Stimulated activated CD4-positive, alpha-beta T cell treated with anti-CD3 and anti-CD28 coated beads, TNF-alpha, amount 100 ng/mL, for 24 hours (primary cell): ENCODE data around the gene CREB3L2.
"Not testable (repeated sequence)": the region's sequence is repeated elsewhere in the genome, so short reads cannot be mapped to it uniquely, and the experiment has no call there.

Experiments
- DNase-seq, 3 experiments: peaks; one replicate each; pipeline ENCODE4 v3.0.0-alpha.2; 2020; ENCODE audit warnings: low read depth in 3 of 3

Gene CREB3L2

DNA sequence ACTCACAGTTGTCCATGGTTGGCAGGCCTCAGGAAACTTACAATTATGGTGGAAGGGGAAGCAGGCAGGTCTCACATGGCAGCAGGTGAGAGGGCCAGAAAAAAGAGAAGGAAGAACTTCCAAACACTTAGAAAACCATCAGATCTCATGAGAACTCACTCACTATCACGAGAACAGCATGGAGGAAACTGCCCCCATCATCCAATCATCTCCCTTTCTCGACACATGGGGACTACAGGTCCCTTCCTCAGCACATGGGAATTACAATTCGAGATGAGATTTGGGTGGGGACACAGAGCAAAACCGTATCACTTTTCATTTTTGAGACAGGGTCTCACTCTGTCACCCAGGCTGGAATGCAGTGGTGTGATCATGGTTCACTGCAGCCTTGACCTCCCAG, 12.3 kb upstream of the CREB3L2 start:
- DNase-seq = not testable (repeated sequence)

DNA sequence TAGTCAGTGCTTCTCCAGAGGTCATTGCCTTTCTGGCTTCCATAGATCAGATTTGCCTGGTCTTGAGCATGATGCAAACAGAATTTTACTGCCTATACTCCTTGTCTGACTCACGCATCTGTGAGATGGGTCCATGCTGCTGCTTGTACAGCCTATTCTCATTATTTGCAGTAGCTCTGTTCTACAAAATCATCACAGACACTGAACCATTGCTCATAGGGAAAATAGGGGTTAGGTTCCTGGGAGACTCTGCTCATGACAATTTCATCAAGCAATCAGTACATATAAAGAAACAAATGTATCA, 7.4 kb upstream of the CREB3L2 start:
- no peak for DNase-seq

DNA sequence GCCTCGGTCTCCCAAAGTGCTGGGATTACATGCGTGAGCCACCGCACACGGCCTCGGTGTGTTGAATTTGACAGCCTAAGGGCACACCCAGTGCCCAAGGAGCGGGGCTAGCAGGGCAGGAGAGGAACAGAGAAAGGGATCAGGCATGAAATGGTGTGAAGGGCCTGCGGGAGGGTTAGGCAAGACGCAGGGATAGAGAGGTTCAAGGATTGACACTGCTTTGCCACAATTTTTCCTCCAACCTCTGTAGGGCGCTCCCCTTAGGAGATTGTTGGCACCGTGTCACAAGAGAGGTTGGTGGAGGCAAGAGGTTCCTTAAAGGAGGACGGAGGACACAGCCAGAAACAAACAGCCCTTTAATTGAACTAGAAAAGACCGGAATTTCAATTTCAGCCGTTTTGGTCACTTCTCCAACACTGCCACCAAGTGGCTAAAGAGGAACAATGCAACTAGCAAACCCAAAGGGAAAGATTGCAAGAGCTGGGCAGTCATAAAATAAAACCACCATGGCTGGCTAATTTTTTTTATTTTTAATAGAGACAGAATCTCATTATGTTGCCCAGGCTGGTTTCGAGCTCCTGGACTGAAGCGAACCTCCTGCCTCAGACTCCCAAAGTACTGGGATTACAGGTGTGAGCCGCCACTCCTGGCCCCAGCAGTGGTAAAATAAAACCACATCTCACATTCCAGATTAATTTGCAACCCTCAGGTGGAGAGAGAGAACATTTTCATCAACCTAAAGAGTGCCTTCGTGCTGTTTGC, 6.9 kb upstream of the CREB3L2 start:
- DNase-seq = peak in 1 of 3 experiments; percentile 16

DNA sequence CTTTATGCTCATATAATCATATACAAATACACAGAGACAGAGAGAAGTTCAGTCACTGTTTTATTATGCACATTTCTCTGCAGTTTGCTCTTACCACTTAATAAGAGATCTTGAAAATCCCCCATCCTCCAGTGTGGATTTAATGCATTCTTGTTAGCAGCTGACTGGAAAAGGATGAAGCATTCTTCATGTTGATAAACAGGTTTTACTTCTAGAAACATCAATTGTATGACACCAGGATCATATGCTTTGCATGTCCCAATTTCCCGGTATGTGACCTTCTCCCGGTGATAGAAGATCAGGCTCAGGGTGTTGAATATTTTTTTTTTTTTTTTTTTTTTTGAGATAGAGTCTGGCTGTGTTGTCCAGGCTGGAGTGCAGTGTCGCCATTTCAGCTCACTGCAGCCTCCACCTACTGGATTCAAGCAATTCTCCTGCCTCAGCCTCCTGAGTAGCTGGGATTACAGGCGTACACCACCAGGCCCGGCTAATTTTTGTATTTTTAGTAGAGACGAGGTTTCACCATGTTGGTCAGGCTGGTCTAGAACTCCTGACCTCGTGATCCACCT, 6.2 kb upstream of the CREB3L2 start:
- DNase-seq = no peak

DNA sequence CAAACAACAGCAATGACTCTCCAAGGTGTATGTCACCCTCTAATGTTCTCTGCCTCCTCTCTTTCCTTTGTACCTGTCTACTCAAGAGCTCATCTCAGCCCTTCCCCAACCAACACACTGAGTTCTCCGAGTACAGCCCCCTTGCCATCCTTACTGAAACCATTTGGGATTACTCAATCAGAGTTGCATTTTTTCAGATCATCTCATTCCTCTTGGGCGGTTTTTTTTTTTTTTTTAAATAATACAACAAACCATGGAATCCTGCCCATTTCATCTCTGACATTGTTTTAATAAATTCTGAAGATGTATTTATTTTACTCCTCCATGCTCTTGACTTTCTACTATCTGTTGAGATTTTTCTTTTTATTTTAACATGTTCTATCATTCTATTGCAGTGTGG, 4.2 kb upstream of the CREB3L2 start:
- no peak for DNase-seq

DNA sequence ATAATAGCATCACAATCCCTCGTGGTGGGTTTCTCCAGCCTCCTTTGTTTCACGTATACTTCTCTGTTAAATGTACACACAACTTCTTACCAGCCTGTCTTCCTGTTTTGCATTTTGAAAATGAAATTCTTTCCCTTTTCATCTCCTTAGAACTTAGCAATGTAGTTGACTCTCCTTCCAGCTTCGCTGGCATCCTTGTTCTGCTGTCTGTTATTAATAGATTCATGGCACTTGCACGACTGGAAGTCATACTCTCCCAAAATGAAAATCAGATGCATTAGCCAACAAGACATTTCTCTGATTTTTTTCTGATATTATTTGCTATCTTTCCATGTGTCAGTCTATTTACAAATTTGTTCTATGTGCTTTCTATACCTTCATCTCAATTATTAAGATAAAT, 3.0 kb upstream of the CREB3L2 start:
- no peak for DNase-seq

DNA sequence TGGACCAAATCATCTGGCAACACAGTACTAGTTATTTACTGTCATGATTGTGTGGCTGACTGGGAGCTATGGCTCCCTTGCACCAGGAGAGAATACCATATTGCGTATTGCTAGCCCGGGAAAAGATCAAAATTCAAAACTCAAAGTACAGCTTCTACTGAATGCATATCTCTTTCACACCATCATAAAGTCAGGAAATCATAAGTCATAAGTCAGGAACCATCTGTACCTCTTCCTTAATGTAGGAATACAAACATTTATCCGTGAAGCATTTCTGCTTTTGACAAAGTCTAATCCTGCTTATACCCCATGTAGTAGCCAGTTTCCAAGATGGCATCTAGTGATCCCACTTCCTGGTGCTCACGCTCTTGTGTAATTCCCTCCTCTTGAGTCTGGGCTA, 2.2 kb upstream of the CREB3L2 start:
- no peak for DNase-seq

DNA sequence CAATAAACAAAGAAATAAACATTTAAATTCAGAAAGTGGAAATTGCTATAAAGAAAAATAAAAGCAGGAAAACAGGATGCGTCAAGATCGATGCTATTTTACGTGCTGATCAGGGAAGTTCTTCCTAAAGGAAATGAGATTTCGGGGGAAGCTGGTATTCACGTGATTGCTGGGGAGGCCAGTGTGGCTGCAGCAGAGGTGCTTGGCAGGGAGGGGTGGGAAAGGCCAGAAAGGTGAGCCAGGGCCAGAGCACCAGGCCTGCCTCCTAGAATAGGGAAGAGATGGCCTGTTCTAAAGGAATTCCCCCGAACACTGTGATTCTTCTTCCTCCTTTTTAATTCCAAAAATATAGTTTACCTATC, 923 bp upstream of the CREB3L2 start:
- DNase-seq = no peak

DNA sequence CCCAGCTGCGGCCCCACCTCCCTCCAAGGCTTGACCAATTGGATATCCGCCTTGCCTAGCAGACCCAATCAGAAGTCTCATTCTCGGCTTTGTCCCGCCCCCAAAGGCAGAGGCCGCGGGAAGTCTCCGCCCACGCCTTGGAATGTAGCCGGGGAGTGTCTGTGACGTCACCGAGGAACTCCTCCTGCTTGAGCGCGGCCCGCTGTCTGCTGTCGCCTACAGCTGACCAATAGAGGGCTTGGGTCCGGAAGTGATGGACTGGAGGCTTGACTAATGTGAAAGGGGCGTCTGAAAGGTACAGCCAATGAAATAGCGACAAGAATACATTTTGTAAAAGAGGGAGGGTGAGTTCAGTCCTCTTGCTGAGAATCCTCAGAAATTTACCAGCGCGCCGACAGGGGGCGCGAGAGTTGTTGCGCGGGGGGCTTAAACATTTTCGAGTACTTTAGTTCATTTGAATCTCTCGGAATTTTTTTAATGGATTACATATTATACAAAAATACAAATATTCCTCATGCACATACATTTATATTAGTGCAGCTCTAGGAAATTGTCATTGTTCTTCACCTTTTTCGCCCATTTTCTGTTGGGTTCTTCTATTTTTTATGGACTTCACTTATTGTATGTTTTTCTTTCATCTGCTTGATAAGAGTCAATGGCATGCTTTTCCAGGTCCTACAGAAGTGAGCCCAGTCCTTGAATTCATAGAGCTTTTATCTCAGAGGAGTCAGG, 376 bp upstream of the CREB3L2 start:
- DNase-seq = peak; percentile 95 to 99 (median 96)

DNA sequence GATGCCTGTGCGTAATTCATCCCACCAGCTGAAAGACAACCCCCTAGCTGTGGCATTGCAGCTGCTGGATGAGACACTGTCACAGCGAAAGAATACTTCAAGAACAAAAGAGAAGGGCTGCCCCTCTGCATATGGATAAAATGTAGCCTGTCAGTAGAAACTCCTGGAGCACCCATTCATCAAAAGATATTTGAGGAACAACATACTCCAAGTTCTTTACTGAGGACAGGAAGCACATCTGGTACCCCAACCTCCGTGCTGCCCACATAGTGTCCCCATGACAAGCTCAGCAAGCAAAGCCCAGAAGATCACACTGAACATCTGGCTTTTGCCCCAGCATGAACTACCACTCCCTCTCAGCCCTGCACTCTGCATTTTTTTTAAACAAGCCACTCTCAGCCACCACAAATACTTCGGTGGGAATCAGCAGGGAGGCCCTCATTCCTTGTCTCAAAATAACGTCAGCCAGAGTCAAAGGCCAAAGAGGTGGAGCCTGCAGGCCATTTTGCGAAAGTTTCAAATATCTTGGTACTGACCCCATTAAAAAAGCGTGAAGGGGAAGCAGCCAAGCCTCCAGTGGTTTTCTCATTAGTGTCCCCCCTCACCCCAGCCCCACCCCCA, 1.7 kb downstream of the CREB3L2 start:
- no peak for DNase-seq

DNA sequence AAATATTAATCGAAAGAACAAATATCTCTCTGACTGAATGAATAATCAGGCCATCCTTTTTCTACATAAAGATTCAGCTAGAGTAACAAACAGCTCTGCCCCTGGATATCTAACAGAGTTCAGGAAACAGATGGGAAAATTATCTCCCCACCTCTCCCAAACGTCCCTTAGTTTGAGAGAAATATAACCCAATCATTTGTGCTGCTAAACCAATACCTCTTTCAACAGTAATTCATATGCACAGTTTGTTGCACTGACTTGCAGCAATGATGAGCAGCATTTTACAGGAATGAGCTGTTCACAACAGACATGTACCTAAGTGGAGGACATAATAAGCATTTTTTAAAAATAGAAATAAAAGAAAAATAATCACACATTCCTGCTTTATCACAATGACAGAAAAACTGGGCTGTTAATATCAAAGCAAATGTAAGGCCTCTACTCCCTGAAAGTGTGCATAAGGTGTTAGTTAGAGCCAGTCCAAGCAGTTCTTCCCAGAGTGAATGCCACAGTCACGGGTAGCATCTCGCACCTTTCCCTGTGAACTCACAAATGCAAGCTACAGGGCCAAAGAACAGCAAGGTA, 2.3 kb downstream of the CREB3L2 start:
- DNase-seq = no peak

DNA sequence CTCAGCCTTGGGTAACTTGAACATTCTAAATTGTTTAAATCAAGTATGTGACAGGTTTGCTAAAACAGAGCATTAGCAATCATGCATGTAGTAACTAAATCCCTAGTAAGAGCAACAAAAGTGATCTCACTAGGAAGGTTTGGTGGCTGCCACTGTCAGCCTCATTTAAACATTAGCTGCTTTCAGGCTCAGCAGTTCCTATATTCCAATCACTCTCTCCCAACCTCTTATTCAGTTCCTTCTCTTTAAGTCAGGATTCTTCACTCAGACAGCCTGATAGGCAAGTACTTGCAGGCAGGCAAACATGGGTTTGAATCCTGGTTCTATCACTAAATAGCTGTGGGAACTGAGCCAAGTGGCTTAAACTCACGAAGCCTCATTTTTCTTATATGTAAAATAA, 3.6 kb downstream of the CREB3L2 start:
- no peak for DNase-seq

DNA sequence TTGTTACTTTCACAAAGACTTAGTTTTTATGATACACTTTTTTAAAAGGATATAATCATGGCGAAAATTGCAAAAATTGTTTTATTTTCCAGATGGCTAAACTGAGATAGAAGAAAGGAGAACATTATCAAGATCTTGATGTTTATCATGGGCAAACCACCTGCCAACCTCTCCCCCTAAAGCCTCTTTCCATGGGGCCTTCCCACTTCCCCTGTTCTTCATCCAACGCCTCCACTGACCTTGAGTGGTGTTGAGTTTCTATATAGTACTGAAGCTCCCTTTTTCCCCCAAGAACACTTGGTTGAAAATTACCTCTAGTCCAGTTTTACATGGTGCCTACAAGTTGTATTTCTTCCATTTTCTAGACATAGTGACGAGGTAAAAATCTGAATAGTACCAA, 5.0 kb downstream of the CREB3L2 start:
- no peak for DNase-seq

DNA sequence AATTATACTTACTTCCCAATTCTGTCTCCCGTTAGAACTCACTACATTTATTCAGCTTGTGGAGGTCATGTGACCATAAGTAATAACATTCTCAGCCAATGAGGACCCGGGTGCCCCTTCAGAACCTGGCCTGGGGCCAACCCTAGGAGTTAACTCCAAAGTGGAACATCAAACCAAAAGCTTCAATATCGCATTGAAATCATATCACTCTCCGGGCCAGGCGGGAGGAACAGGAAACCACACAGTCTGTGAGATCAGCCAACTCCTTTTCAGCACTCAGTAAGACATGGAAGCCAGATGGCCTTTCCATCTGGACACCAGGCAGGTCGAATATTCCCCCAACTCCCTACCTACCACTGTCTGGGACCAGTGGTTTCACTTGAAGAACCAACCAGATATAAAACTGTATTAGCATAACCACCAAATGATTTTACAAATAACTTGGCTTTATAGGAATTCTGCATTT, 5.5 kb downstream of the CREB3L2 start:
- DNase-seq = no peak

DNA sequence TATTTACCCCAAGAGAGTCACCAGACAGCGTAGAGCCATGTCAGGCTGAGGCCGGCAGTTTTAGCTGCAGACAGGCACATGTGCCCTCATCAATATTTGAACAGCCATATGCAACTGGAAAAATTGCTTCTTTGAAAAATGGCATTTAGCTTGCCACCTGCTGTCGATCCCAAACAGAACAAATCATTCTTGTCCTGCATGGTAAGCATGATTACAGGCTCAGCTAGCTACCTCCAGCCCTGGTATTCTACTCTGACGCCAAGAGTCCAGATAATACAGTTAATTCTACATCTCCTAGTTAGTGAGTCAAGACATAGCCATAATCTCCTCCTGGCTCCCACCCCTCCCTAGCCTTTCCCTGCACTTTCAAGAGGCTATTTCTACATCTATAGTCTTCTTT, 7.7 kb downstream of the CREB3L2 start:
- DNase-seq = no peak

DNA sequence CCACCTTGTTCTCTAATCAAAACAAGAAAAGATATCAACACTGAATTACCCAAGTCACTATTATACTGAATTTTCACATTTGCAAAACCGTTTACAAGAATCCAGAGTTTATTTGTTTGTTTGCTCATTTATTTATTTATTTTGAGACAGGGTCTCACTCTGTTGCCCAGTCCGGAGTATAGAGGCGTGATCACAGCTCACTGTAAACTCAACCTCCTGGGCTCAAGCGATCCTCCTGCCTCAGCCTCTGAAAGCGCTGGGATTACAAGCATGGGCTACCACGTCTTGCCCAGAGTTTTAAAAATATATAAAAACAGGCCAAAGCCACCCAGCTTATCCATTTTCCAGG, 8.5 kb downstream of the CREB3L2 start:
- DNase-seq = no peak

DNA sequence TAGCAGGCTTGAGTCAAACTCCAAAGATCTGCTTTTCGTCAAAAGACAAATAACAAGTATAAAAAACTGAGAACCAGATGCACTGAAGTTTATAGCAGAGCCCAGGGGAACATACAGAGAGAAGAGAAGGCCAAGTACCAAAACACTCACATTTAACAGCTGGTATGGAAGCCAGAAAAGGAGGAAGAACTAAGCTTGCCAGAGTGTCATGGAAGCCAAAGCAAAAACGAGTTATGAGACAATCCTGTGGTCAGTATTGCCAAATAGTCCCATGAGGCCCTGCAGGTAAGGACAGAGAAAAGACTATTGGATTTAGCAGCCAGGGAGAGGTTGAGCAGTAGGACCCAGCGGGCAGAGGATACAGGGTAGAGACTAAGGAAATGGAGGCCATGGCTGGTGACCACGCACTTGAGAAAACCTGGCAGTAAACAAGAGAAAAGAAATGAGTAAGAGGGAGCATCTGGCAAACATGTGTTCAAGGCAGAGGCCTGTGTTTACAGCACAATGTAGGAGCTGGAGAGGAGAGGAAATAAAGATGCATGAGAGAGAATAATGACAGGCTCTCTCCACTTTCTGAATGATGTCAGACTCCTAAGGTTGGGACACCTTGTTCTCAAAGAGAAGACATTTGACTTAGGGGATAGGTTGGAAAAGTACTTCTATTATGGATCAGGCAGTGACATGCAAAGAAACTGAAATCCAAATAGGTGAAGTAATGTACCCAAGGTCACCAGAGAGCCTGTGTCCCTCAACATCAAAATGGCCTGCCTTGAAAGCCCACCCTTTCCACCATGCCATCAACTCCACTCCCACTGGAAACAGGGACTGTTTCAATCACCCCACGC, 9.1 kb downstream of the CREB3L2 start:
- DNase-seq = no peak

DNA sequence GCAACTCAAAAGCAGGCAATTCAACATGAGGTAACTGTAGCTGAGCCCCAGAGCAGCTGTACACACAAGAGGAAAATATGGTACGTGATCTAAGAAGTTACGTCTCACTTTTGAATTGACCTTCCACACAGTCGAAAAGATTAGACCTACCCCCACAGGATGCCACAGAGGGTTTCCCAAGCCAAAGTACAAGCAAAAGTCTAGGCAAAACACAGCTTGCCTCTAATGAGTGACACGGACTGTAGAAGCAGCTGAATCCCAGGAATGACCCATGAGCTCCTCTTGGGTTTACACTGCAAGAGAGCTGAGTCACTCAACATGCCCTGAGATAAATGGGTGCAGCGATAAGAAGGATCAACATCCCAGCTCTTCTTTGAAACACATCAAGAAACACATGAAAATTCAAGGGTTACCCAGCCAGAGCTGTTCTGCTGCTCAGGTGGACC, 9.8 kb downstream of the CREB3L2 start:
- no peak for DNase-seq

DNA sequence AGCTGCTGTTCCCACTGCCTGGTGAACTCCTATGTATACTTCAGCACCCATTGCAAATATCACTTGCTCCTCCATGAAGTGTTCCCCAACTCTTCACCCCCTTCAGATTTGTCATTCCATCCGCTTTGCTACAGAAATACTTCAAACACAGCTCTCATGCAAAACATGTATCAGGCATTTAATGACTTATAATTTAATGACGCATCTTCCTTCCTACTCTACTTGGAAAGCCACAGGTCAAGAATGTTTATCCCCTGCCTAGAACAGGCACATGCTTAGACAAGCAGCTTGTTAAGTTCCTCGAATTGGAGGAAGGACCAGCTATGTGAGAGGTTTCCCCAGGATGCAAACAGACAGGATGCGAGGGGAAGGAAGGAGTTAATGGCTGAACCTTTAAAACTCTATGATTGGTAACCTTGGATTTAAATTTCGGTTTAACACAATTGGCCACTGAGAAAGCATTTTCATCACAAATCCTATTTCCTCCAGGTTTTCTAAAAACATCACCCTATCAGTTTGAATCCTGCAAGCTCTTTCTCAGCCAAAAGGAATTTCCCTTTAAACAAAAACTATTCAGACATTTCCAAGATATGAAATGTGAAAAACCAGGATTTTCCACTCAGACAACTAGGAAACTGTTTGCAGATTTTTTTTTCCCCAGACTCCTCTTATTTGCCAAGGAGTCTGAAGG, 11.5 kb downstream of the CREB3L2 start:
- no peak for DNase-seq

DNA sequence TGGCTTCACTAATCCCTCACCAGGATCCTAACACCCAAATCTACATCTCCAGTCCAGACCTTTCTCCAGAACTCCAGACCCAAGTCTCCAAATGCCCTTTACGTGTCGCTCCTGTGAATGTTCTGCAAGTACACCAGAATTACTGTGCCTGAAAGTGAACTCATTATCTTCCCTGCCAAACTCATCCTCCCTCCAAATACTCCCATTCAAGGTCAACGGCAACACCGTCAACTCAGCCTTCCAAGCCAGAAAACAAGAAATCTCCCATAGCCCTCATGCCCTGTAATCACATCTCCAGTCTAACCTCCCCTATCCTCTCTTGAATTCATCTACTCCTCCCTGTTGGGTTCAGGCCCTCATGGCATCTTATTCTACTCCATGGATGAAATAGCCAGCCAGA, 12.3 kb downstream of the CREB3L2 start:
- DNase-seq = no peak

DNA sequence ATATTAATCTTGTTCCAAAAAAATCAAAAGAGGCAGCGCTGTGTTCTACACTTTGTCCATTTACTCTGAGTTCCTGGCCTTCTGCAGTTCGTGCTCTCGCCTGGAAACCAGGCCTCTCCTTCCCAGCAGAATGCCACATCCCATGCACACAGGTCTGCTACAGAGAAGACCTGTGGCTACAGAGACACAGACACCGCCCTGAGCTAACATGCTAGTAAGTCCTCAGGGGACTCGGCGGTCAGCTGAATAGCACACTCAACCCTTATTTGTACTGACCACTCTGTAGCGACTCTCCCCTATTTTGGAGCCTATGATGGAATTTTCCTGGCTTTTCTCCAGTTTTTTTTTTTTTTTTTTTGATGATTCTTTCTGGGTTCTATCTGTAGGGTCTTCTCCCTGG, 12.8 kb downstream of the CREB3L2 start:
- DNase-seq = no peak
